GM23338 (cell line): ENCODE data around the gene SNTG2. TPM values are rescaled to one million over a fixed set of nuclear protein-coding genes. Genes with fewer than 3 reads are reported as not detected.

Experiments used
- ATAC-seq: fragments of 200-7000 bp; cut with Tn5 transposase; 3 replicates; pipeline ENCODE4 v1.9.1; 2020
- DNase-seq: peaks from one replicate; pipeline ENCODE4 v3.0.0-alpha.2; 2015; ENCODE audit warnings: low spot score
- H2AFZ ChIP-seq: fragments of 200-600 bp; sonication (generic); 2 replicates; pipeline ENCODE4 v1.8.0; 2016; ENCODE audit warnings: antibody characterized with exemption, mild to moderate bottlenecking, moderate library complexity
- H3F3A ChIP-seq: fragments of 200-600 bp; sonication (generic); replicated peaks from 2 replicates; pipeline ENCODE4 v1.8.0; 2017; ENCODE audit warnings: antibody characterized with exemption, mixed run types, low read depth
- H3K27ac ChIP-seq: fragments of 200-600 bp; sonication (generic); 2 replicates; pipeline ENCODE4 v1.6.1; 2016; ENCODE audit warnings: low read depth
- H3K27me3 ChIP-seq: fragments of 200-600 bp; sonication (generic); 2 replicates; pipeline ENCODE4 v1.8.0; 2016; ENCODE audit warnings: mild to moderate bottlenecking, mixed run types, moderate library complexity; ENCODE audit not compliant: insufficient read depth
- H3K36me3 ChIP-seq: fragments of 200-600 bp; sonication (generic); 2 replicates; pipeline ENCODE4 v1.8.0; 2016; ENCODE audit warnings: mild to moderate bottlenecking; ENCODE audit not compliant: insufficient read depth
- H3K4me1 ChIP-seq: fragments of 200-600 bp; sonication (generic); 2 replicates; pipeline ENCODE4 v1.8.0; 2016; ENCODE audit warnings: mild to moderate bottlenecking, moderate library complexity; ENCODE audit not compliant: insufficient read depth
- H3K4me2 ChIP-seq: fragments of 200-600 bp; sonication (generic); 2 replicates; pipeline ENCODE4 v1.7.1; 2017; ENCODE audit warnings: mixed run types
- H3K4me3 ChIP-seq: fragments of 200-600 bp; sonication (generic); 2 replicates; pipeline ENCODE4 v1.6.1; 2016; ENCODE audit warnings: mixed run types
- H3K79me2 ChIP-seq: fragments of 200-600 bp; sonication (generic); replicated peaks from 2 replicates; pipeline ENCODE4 v1.8.0; 2017; ENCODE audit warnings: mild to moderate bottlenecking; ENCODE audit not compliant: insufficient read depth
- H3K9me2 ChIP-seq: fragments of 200-600 bp; sonication (generic); 2 replicates; pipeline ENCODE4 v1.8.0; 2017; ENCODE audit not compliant: insufficient read depth
- H4K20me1 ChIP-seq: fragments of 200-600 bp; sonication (generic); replicated peaks from 2 replicates; pipeline ENCODE4 v1.8.0; 2017; ENCODE audit warnings: mild to moderate bottlenecking; ENCODE audit not compliant: insufficient read depth
- H3K27ac Mint-ChIP-seq: 2 replicates; pipeline ENCODE4 v1.8.0; 2020; ENCODE audit warnings: inconsistent platforms, mild to moderate bottlenecking, moderate library complexity, mixed read lengths
- H3K27me3 Mint-ChIP-seq: 3 replicates; pipeline ENCODE4 v1.8.0; 2022; ENCODE audit warnings: low read depth, mild to moderate bottlenecking, moderate library complexity, mixed read lengths, inconsistent platforms; ENCODE audit not compliant: insufficient read depth, poor library complexity
- H3K36me3 Mint-ChIP-seq: 3 replicates; pipeline ENCODE4 v1.8.0; 2021; ENCODE audit warnings: low read depth, mild to moderate bottlenecking, inconsistent platforms, moderate library complexity, mixed read lengths
- H3K4me1 Mint-ChIP-seq: 3 replicates; pipeline ENCODE4 v1.8.0; 2020; ENCODE audit warnings: mild to moderate bottlenecking, inconsistent platforms, mixed read lengths
- H3K4me3 Mint-ChIP-seq: 3 replicates; pipeline ENCODE4 v1.8.0; 2021; ENCODE audit warnings: moderate library complexity, mild to moderate bottlenecking, inconsistent platforms, mixed read lengths
- H3K9me3 Mint-ChIP-seq: 3 replicates; pipeline ENCODE4 v1.8.0; 2020; ENCODE audit warnings: moderate library complexity, mild to moderate bottlenecking, inconsistent platforms, mixed read lengths
- CREB1 ChIP-seq: fragments of 250-450 bp; sonication (Bioruptor Pico); IDR thresholded peaks from 2 replicates; pipeline ENCODE4 v1.5.0; 2020; ENCODE audit warnings: low read depth, mild to moderate bottlenecking, moderate library complexity
- EZH2 ChIP-seq: fragments of 200-600 bp; sonication (generic); IDR thresholded peaks from one replicate; pipeline ENCODE4 v1.8.0; 2017; ENCODE audit warnings: antibody characterized with exemption, mild to moderate bottlenecking, low read depth; ENCODE audit not compliant: unreplicated experiment
- EZH2phosphoT487 ChIP-seq: fragments of 200-600 bp; sonication (generic); IDR thresholded peaks from one replicate; pipeline ENCODE4 v1.8.1; 2018; ENCODE audit warnings: antibody characterized with exemption; ENCODE audit not compliant: unreplicated experiment
- JUNB ChIP-seq: IDR thresholded peaks from one replicate; pipeline ENCODE4 v1.6.1; 2016; ENCODE audit warnings: antibody characterized with exemption; ENCODE audit not compliant: unreplicated experiment
- POLR2AphosphoS5 ChIP-seq: IDR thresholded peaks from 2 replicates; pipeline ENCODE4 v1.6.1; 2016; ENCODE audit warnings: antibody characterized with exemption, low read depth
- ZNF114 ChIP-seq: fragments of 250-450 bp; sonication (Bioruptor Pico); IDR thresholded peaks from 2 replicates; pipeline ENCODE4 v1.5.0; 2020; ENCODE audit warnings: mild to moderate bottlenecking, moderate library complexity
- ZNF331 ChIP-seq: fragments of 250-450 bp; sonication (Bioruptor Pico); IDR thresholded peaks from 2 replicates; pipeline ENCODE4 v1.5.0; 2020; ENCODE audit warnings: low read depth, mild to moderate bottlenecking, moderate library complexity
- polyA plus RNA-seq: library from polyadenylated mRNA; unstranded; fragments of >200 nt; fragmentation: Nextera tagmentation; extraction: Ambion mirVana; gene quantifications from 2 replicates; pipeline ENCODE4 v1.2.1, GENCODE V29; 2016
- total RNA-seq: library from RNA; depleted of rRNA; stranded (reverse); fragments of >200 nt; shearing (Covaris generic); gene quantifications from 2 replicates; pipeline ENCODE4 v1.2.3, GENCODE V29; 2014
- TF ChIP-seq, protein P1 (sequence below): fragments of 250-450 bp; sonication (Bioruptor Pico); IDR thresholded peaks from 2 replicates; pipeline ENCODE4 v1.5.0; 2020; ENCODE audit warnings: mild to moderate bottlenecking, moderate library complexity
- TF ChIP-seq, protein P2 (sequence below): IDR thresholded peaks from 2 replicates; pipeline ENCODE4 v1.6.1; 2016; ENCODE audit warnings: antibody characterized with exemption
- TF ChIP-seq, protein P3 (sequence below), 2 experiments: fragments of 200-600 bp in 1 of 2; sonication (generic) in 1 of 2; conservative IDR thresholded peaks; 2 replicates each; pipeline versions ENCODE4 v1.5.1 to v1.6.1; 2016 to 2017; ENCODE audit warnings: antibody characterized with exemption in 2 of 2, low read depth in 2 of 2, mild to moderate bottlenecking in 2 of 2, moderate library complexity in 1 of 2

SNTG2 gene
- total and polyA plus RNA-seq, 2 experiments from 2014 or later = 27.5 to 60.4 TPM

DNA sequence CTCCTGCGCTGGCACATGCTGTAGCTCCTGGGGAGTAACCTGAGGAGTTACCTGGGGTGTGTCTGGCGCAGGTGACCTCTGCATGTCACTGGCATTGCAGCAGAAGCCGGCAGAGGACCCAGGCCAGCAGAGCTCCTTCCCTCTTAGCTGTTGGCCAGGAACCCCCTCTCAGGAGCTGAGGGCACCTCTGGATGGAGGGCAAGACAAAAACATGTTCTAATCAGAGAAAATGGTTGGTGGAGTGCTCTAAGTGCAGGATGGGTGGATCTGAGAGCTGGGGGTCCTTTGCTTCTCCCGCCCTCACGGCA is 44.9 kb upstream of the SNTG2 start:
- H3K9me3 Mint-ChIP-seq = peaks cover 20% of the 10 kb centered on the region
- H3K9me2 ChIP-seq = no peaks in the 10 kb centered on the region
- no peaks in the 10 kb centered on the region for H3K36me3 ChIP-seq
- H3K4me3 ChIP-seq = no peak overlapping the region
- no peak overlapping the region for H3K27ac Mint-ChIP-seq
- H3K4me2 ChIP-seq = no peak overlapping the region
- peaks cover 25% of the 10 kb centered on the region for H3K4me1 ChIP-seq
- no peak for ATAC-seq
- no peak overlapping the region for H2AFZ ChIP-seq
- H3K4me1 Mint-ChIP-seq = peaks cover 30% of the 10 kb centered on the region
- H3K4me3 Mint-ChIP-seq = no peak overlapping the region
- no peaks in the 10 kb centered on the region for H4K20me1 ChIP-seq
- no peaks in the 10 kb centered on the region for H3K79me2 ChIP-seq
- TF ChIP-seq JUNB (no peak), POLR2AphosphoS5 (no peak), EZH2 (no peak), ZNF114 (no peak), ZNF331 (CRISPR knock-in tag) (no peak)
- TF ChIP-seq, protein P1, sequence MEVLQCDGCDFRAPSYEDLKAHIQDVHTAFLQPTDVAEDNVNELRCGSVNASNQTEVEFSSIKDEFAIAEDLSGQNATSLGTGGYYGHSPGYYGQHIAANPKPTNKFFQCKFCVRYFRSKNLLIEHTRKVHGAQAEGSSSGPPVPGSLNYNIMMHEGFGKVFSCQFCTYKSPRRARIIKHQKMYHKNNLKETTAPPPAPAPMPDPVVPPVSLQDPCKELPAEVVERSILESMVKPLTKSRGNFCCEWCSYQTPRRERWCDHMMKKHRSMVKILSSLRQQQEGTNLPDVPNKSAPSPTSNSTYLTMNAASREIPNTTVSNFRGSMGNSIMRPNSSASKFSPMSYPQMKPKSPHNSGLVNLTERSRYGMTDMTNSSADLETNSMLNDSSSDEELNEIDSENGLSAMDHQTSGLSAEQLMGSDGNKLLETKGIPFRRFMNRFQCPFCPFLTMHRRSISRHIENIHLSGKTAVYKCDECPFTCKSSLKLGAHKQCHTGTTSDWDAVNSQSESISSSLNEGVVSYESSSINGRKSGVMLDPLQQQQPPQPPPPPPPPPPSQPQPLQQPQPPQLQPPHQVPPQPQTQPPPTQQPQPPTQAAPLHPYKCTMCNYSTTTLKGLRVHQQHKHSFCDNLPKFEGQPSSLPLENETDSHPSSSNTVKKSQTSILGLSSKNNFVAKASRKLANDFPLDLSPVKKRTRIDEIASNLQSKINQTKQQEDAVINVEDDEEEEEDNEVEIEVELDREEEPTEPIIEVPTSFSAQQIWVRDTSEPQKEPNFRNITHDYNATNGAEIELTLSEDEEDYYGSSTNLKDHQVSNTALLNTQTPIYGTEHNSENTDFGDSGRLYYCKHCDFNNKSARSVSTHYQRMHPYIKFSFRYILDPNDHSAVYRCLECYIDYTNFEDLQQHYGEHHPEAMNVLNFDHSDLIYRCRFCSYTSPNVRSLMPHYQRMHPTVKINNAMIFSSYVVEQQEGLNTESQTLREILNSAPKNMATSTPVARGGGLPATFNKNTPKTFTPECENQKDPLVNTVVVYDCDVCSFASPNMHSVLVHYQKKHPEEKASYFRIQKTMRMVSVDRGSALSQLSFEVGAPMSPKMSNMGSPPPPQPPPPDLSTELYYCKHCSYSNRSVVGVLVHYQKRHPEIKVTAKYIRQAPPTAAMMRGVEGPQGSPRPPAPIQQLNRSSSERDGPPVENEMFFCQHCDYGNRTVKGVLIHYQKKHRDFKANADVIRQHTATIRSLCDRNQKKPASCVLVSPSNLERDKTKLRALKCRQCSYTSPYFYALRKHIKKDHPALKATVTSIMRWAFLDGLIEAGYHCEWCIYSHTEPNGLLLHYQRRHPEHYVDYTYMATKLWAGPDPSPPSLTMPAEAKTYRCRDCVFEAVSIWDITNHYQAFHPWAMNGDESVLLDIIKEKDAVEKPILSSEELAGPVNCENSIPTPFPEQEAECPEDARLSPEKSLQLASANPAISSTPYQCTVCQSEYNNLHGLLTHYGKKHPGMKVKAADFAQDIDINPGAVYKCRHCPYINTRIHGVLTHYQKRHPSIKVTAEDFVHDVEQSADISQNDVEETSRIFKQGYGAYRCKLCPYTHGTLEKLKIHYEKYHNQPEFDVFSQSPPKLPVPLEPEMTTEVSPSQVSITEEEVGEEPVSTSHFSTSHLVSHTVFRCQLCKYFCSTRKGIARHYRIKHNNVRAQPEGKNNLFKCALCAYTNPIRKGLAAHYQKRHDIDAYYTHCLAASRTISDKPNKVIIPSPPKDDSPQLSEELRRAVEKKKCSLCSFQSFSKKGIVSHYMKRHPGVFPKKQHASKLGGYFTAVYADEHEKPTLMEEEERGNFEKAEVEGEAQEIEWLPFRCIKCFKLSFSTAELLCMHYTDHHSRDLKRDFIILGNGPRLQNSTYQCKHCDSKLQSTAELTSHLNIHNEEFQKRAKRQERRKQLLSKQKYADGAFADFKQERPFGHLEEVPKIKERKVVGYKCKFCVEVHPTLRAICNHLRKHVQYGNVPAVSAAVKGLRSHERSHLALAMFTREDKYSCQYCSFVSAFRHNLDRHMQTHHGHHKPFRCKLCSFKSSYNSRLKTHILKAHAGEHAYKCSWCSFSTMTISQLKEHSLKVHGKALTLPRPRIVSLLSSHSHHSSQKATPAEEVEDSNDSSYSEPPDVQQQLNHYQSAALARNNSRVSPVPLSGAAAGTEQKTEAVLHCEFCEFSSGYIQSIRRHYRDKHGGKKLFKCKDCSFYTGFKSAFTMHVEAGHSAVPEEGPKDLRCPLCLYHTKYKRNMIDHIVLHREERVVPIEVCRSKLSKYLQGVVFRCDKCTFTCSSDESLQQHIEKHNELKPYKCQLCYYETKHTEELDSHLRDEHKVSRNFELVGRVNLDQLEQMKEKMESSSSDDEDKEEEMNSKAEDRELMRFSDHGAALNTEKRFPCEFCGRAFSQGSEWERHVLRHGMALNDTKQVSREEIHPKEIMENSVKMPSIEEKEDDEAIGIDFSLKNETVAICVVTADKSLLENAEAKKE (CRISPR knock-in tag) = no peak
- no peak overlapping the region for H3K27ac ChIP-seq
- no peaks in the 10 kb centered on the region for H3F3A ChIP-seq
- 0 out of 2 replicates have a peak, but pooled peaks cover 5% of the 10 kb centered on the region for H3K27me3 ChIP-seq
- peaks cover 10% of the 10 kb centered on the region for H3K27me3 Mint-ChIP-seq
- DNase-seq = no peak
- H3K36me3 Mint-ChIP-seq = peaks cover 22% of the 10 kb centered on the region

DNA sequence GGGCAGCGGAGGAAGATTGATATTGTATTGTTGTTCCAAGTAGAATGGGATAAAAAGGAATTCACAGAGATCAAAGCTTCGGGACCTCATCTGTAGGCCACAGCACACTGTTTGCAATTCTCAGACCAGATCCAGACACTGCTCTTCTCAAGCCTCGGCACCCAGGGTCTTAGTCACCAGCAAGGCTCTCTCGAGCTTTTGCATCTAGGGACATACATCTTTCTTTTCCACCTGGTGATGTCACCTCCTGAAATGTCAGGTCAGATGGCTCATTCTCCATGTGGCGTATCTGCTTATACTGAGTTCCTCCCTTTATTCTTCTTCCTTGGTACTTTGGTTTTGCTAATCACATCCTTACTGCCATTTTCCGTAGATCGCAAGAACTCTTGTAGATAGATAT is 42.9 kb upstream of the SNTG2 start:
- H3K79me2 ChIP-seq = no peaks in the 10 kb centered on the region
- H3K4me2 ChIP-seq = no peak overlapping the region
- Mint-ChIP-seq H3K27me3 (peaks cover 10% of the 10 kb centered on the region), H3K27ac (no peak overlapping the region), H3K9me3 (peaks cover 9% of the 10 kb centered on the region), H3K36me3 (peaks cover 9% of the 10 kb centered on the region), H3K4me3 (no peak overlapping the region), H3K4me1 (peaks cover 30% of the 10 kb centered on the region)
- no peaks in the 10 kb centered on the region for H3K9me2 ChIP-seq
- peak overlapping the region; percentile 57 for H2AFZ ChIP-seq
- H3K4me3 ChIP-seq = no peak overlapping the region
- DNase-seq (no peak), ATAC-seq (no peak)
- H4K20me1 ChIP-seq = no peaks in the 10 kb centered on the region
- 0 out of 2 replicates have a peak, but pooled peaks cover 5% of the 10 kb centered on the region for H3K27me3 ChIP-seq
- no peaks in the 10 kb centered on the region for H3F3A ChIP-seq
- no peaks in the 10 kb centered on the region for H3K36me3 ChIP-seq
- H3K27ac ChIP-seq = no peak overlapping the region
- peaks cover 25% of the 10 kb centered on the region for H3K4me1 ChIP-seq
- TF ChIP-seq, protein P2, sequence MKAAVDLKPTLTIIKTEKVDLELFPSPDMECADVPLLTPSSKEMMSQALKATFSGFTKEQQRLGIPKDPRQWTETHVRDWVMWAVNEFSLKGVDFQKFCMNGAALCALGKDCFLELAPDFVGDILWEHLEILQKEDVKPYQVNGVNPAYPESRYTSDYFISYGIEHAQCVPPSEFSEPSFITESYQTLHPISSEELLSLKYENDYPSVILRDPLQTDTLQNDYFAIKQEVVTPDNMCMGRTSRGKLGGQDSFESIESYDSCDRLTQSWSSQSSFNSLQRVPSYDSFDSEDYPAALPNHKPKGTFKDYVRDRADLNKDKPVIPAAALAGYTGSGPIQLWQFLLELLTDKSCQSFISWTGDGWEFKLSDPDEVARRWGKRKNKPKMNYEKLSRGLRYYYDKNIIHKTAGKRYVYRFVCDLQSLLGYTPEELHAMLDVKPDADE = no peak
- TF ChIP-seq EZH2phosphoT487 (no peak), JUNB (no peak), CREB1 (no peak), ZNF331 (CRISPR knock-in tag) (no peak)
- TF ChIP-seq, protein P3, sequence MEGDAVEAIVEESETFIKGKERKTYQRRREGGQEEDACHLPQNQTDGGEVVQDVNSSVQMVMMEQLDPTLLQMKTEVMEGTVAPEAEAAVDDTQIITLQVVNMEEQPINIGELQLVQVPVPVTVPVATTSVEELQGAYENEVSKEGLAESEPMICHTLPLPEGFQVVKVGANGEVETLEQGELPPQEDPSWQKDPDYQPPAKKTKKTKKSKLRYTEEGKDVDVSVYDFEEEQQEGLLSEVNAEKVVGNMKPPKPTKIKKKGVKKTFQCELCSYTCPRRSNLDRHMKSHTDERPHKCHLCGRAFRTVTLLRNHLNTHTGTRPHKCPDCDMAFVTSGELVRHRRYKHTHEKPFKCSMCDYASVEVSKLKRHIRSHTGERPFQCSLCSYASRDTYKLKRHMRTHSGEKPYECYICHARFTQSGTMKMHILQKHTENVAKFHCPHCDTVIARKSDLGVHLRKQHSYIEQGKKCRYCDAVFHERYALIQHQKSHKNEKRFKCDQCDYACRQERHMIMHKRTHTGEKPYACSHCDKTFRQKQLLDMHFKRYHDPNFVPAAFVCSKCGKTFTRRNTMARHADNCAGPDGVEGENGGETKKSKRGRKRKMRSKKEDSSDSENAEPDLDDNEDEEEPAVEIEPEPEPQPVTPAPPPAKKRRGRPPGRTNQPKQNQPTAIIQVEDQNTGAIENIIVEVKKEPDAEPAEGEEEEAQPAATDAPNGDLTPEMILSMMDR (conservative IDR thresholded peaks at IDR 0.05; ENCODE audit: low read depth in 2 of 2) = no peak
